GM23248 (cell line): Measurements from ENCODE around the gene PPP4R1.

Source experiments
- EZH2 ChIP-seq: fragments of 200-600 bp; sonication (generic); IDR thresholded peaks from 2 replicates; pipeline ENCODE4 v1.6.1; 2018; ENCODE audit warnings: antibody characterized with exemption, mild to moderate bottlenecking; ENCODE audit not compliant: insufficient read depth, poor library complexity, severe bottlenecking
- EZH2phosphoT487 ChIP-seq: fragments of 200-600 bp; sonication (generic); IDR thresholded peaks from 2 replicates; pipeline ENCODE4 v1.6.1; 2018; ENCODE audit warnings: antibody characterized with exemption, moderate library complexity, mild to moderate bottlenecking, low read depth; ENCODE audit not compliant: insufficient read depth

DNA sequence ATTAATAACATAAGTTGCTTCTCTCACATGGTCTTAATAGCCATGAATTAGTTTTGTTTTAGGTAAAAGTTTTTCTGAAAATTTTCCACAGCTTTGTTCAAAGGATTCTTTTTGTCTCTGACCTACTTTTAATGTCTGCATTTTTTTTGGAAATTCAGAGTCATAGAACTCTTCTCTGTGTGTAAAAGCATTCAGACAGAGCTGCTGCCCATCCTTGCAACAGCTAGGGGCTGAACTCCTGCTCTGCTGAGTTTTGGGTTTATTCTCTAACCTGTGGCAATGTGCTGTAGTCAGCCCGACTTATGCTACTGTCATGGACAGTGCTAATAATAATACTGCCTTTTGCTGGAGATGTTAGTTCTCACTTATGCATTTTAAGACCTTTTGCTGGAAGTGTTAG is 95.0 kb downstream of the PPP4R1 start:
- TF ChIP-seq EZH2 (no peak), EZH2phosphoT487 (no peak)
